ENCODE data around the gene CLEC6A.
"Not testable (repeated sequence)": the region's sequence is repeated elsewhere in the genome, so short reads cannot be mapped to it uniquely, and the experiment has no call there.

Gene CLEC6A

GRCh38 chr12:8493084-8493483 is 37.3 kb downstream of the CLEC6A start:
- DNase-seq (ENCODE audit: low spot score) = no peak

GRCh38 chr12:8495671-8496070 is 39.9 kb downstream of the CLEC6A start:
- not testable (repeated sequence) for DNase-seq (ENCODE audit: low spot score)

GRCh38 chr12:8496074-8496473 is 40.3 kb downstream of the CLEC6A start:
- DNase-seq (ENCODE audit: low spot score) = not testable (repeated sequence)

- no peak for DNase-seq (ENCODE audit: low spot score)
These were observed 43.9 kb downstream of the CLEC6A start for GRCh38 chr12:8499616-8500015.

- DNase-seq (ENCODE audit: low spot score) = no peak
These were observed 46.0 kb downstream of the CLEC6A start for GRCh38 chr12:8501720-8502119.

GRCh38 chr12:8504351-8504750 is 48.6 kb downstream of the CLEC6A start:
- no peak for DNase-seq (ENCODE audit: low spot score)

GRCh38 chr12:8507596-8507995 is 51.8 kb downstream of the CLEC6A start:
- DNase-seq (ENCODE audit: low spot score) = no peak

- no peak for DNase-seq (ENCODE audit: low spot score)
These were observed 52.5 kb downstream of the CLEC6A start for GRCh38 chr12:8508223-8508622.

GRCh38 chr12:8508910-8509841 is 53.4 kb downstream of the CLEC6A start:
- no peak for DNase-seq (ENCODE audit: low spot score)

- no peak for DNase-seq (ENCODE audit: low spot score)
These were observed 57.5 kb downstream of the CLEC6A start, which contains the start of gene CLEC4D for GRCh38 chr12:8513256-8513655. Gene CLEC4D, plus strand, starts transcription at chr12:8513503. Its CDS starts 230 bp downstream, at chr12:8513733.

- no peak for DNase-seq (ENCODE audit: low spot score)
These were observed 62.2 kb downstream of the CLEC6A start for GRCh38 chr12:8517971-8518370.

GRCh38 chr12:8519171-8519570 is 63.4 kb downstream of the CLEC6A start:
- no peak for DNase-seq (ENCODE audit: low spot score)

GRCh38 chr12:8527250-8528130 is 71.7 kb downstream of the CLEC6A start:
- no peak for DNase-seq (ENCODE audit: low spot score)

Small RNA genes within 50 kb of the gene (small RNA-seq; reads per million reads assigned to genes)
- 0 reads per million in 2 experiments for gene RNU6-275P
